Amniotic epithelial cell (primary cell): Measurements from ENCODE around the gene OTX2.

ENCODE experiments used
- DNase-seq: peaks from one replicate; pipeline ENCODE4 v3.0.0-alpha.2; 2010; ENCODE audit warnings: low read depth

Gene OTX2

GRCh38 chr14:56796259-56796658 lies 14.0 kb downstream of the OTX2 start:
- DNase-seq = no peak

DNA sequence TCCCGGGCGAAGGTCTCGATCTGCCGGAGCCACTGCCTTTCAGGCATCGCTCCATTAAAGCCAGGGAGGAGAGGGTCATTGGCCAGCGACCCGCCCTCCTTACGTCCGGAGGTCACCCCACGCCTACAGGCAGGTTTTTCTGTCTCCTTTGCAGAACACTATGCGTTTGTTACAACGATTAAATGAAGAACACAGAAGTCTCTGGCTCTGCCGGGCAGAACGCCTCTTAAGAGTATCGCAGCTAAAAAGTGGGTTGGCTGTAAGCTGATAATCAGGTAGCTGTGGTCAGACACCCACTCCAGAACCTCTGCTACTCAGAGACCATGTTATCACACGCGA lies 15.0 kb downstream of the OTX2 start:
- DNase-seq = no peak

- DNase-seq = no peak
These were observed 15.6 kb downstream of the OTX2 start for GRCh38 chr14:56794557-56795283.

DNA sequence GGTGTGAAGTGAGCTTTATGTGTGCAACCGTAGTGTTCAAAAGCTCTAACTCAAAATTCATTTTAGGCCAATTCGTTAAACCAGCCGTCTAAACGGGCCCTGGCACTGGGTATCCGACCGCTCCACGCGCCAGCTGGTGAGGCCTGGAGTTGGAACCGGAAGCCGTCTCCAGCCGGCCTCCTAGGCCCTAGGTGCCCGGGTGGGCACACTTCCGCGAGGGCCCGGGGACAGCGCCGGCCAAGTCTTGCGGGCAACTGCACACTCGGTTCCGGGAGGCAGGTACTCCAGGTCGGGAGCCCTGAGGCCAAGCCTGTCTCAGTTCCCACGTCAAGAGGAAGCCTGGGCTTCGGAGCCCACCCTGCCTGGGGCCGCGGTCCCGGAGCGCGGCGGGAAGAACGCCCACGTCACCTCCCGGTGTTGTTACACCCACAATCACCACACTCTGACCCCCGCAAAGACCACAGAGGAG lies 16.2 kb downstream of the OTX2 start:
- no peak for DNase-seq

GRCh38 chr14:56789955-56790354 lies 20.3 kb downstream of the OTX2 start:
- no peak for DNase-seq

DNA sequence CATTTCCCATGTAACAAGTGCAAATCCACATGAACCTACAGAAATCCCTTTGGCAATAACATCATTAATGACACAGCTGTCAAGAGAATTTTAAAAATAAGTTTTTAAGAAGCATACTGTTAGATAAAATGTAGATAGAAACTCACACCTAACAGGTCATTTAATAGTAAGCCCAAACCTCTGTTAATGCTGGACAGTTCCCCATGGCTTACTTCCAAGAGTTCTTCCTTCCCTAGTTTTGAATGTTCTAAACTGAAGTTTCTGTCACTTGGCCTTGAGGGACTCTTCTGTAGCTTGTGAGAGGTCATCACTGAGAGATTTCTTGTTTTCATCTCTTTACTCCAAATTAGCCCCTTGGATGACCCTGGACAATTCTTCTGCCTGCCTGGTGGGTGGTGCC lies 22.7 kb downstream of the OTX2 start:
- DNase-seq = no peak

- no peak for DNase-seq
These were observed 27.6 kb downstream of the OTX2 start for GRCh38 chr14:56782711-56783110.

- no peak for DNase-seq
These were observed 35.8 kb downstream of the OTX2 start for GRCh38 chr14:56774503-56774902.

- DNase-seq = no peak
These were observed 39.8 kb downstream of the OTX2 start for GRCh38 chr14:56770512-56770911.

DNA sequence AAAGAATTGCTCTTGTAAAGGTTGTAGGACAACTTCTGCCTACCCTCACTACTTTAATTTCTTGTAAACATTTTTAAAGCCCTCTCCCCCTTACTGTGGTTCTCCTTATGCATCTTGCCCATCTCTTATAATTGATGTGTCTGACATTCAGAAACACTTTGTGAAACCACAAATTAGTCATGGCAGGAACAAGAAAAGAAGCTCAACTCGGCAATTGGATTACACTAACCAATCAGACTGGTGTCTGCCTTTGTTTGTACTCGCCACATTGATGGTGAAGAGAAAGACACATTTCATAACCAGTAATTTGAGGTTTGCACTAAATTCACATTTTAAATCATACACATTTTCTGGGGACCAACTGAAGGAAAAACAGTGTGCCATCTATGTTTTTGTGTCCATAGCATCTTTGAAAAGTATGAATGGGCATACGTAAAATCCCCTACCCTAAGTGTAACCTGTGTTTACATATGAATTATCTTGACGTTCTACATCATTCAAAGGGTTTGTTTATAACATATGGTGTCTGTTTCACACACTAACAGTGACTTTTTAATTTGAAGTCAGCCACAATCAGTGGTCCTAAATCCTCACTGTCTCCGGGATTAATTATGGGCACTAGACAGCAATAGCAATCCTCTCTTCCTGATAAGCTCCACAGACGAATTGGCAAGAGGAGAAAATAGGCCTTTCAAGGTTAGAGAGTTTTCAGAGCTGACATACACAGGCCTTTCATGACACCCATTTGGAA lies 49.9 kb downstream of the OTX2 start:
- DNase-seq = no peak

- DNase-seq = no peak
These were observed 50.6 kb downstream of the OTX2 start for GRCh38 chr14:56759633-56760032.

DNA sequence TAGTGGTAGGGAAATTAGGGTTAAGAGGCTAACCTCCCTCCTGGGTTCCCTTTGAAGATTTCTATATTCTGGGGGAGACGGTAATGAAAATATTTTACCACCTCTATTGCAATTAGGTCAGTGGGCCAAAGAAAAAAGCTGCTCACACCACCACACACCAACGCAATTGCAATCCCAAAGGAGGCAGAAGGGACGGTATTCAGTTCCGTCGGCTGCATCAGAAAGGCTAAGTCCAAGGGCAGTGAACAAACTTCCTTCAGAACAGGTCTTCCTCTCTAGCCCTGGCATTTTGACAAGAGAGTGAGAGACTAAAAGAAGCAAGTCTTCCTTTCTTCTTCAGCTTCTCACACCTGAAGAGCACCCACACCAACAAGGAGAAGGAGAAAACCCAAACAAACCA lies 51.2 kb downstream of the OTX2 start:
- no peak for DNase-seq

DNA sequence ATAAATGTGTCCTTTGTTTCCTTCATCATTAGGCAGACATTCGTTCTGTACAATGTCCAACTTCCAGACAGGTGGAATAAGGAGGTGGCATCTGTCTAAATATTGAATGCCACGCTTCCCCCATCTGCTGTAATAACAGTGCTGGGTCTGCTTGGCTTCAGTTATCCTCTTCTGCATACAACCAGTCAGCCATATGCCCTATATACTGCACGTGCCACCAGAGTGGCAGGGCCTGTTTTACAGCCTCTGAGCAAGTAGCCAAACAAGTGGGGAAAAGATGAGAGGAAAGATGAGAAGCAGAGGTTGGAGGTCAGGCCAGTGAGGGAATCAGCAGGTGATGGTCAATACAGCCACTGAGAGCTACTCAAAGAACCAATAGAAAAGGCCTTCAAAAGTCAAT lies 55.4 kb downstream of the OTX2 start:
- no peak for DNase-seq

GRCh38 chr14:56753396-56753795 lies 56.9 kb downstream of the OTX2 start:
- no peak for DNase-seq

- no peak for DNase-seq
These were observed 57.9 kb downstream of the OTX2 start for GRCh38 chr14:56752428-56752827.

DNA sequence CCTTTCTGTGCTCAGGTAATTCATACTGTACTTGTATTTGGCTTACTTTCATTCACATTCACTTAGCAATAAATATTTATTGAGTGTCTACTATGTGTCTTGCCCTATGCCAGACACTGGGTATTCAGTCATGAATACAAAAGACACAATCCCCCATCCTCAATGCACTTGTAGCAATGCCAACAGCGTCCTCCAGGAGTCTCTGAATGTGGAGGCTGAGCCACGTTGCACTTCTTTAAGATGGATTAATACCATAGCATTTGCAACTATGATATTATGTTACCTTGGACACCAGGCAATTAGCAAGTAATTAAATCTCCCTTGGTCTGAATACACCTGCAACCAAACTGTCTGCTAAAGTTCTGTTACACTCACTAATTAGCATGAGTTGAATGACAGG lies 58.8 kb downstream of the OTX2 start:
- DNase-seq = no peak
